AG04449 (cell line): ENCODE results near the gene SNTB2.

Source experiments
- CTCF ChIA-PET: fragments of 350-600 bp; formaldehyde crosslinking; extraction: SDS; loops from one replicate; lab custom pipeline; 2021; ENCODE audit warnings: antibody characterized with exemption; lab: Yijun Ruan, JAX
- POLR2A ChIA-PET: fragments of 400-600, 350-600 bp; formaldehyde crosslinking; extraction: SDS; loops from one replicate; lab custom pipeline; 2020; ENCODE audit warnings: antibody characterized with exemption, inconsistent platforms; lab: Yijun Ruan, JAX
- DNase-seq: peaks from one replicate; pipeline ENCODE4 v3.0.0-alpha.2; 2010; ENCODE audit warnings: low read depth, low spot score
- H3K4me3 ChIP-seq: 2 replicates; pipeline ENCODE4 v1.5.1; 2011; ENCODE audit warnings: low read depth, mild to moderate bottlenecking, control low read depth, low read length
- TF ChIP-seq, protein P1 (sequence below): IDR thresholded peaks from one replicate; pipeline ENCODE4 v1.5.1; 2011; ENCODE audit warnings: mild to moderate bottlenecking, moderate library complexity, low read length, control low read depth, inconsistent platforms; ENCODE audit not compliant: insufficient read depth; ENCODE audit errors: missing control alignments

The SNTB2 gene

DNA sequence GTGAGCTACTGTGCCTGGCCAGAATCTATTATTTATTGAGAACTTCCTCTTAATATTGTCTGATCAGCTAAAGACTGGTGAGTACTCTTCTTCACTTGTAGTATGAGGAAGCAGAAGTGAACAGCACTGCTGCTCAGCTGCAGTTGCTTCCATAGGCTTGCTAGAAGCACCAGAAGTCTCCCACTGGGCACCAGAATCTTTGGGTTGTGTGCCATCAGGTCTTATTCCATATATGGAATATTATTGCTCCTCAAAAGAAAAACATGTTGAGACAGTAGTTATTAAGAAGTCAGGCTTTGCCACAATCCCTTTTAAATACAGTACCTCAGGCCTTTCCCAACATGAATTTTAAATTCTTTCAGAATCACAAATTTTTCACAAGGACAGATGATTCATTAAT is 17.2 kb downstream of the SNTB2 start:
- TF ChIP-seq, protein P1, sequence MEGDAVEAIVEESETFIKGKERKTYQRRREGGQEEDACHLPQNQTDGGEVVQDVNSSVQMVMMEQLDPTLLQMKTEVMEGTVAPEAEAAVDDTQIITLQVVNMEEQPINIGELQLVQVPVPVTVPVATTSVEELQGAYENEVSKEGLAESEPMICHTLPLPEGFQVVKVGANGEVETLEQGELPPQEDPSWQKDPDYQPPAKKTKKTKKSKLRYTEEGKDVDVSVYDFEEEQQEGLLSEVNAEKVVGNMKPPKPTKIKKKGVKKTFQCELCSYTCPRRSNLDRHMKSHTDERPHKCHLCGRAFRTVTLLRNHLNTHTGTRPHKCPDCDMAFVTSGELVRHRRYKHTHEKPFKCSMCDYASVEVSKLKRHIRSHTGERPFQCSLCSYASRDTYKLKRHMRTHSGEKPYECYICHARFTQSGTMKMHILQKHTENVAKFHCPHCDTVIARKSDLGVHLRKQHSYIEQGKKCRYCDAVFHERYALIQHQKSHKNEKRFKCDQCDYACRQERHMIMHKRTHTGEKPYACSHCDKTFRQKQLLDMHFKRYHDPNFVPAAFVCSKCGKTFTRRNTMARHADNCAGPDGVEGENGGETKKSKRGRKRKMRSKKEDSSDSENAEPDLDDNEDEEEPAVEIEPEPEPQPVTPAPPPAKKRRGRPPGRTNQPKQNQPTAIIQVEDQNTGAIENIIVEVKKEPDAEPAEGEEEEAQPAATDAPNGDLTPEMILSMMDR: no peak
- no peak overlapping the region for H3K4me3 ChIP-seq
- no peak for DNase-seq
- ChIA-PET CTCF (no interaction called here), POLR2A (no interaction called here)

DNA sequence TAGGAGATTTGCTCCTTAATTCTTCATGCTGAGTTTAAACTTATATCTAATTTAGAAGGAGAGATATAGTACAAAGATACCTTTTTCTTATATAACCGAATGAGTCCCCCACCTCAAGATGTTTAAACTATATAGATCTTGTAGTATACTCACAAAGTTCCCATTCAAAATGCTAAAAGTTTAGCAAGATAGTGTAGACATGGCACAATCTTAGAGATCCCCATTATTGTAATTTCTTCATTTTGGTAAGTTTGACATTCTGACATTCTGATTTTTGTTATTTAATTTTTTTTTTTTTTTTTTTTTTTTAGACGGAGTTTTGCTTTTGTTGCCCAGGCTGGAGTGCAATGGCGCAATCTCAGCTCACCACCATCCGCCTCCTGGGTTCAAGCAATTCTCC is 22.8 kb downstream of the SNTB2 start:
- TF ChIP-seq, protein P1: no peak
- CTCF ChIA-PET: interaction anchor here (1.9 kb wide), 1 partner anchor 59 kb away, joined by 6 read pairs; no protein-coding TSS in a partner anchor
- no peak for DNase-seq
- H3K4me3 ChIP-seq: no peak overlapping the region
- POLR2A ChIA-PET: no interaction called here

DNA sequence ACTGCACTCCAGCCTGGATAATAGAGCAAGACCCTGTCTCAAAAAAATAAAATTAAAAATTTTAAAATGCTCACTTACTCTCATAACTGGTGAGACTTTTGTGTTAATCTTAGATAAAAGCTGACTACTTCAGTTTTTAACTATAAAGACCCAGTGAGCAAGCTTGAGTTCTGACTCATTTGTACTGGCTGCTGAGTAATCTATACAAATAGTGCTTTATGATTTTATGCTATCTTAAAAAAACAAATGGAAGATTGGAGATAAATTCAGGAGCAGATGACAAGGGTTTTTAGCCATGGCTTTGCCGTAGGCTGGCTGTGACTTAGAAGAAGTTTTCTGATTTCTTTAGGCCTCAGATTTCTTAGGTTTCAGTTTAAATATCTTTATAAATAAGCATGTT is 30.5 kb downstream of the SNTB2 start:
- ChIA-PET CTCF (interaction anchor here (0.8 to 1.6 kb wide), 3 partner anchors 9 to 69 kb away, joined by 3 to 6 read pairs (median 4); no protein-coding TSS in a partner anchor), POLR2A (no interaction called here)
- DNase-seq: no peak
- TF ChIP-seq, protein P1: no peak
- no peak overlapping the region for H3K4me3 ChIP-seq

DNA sequence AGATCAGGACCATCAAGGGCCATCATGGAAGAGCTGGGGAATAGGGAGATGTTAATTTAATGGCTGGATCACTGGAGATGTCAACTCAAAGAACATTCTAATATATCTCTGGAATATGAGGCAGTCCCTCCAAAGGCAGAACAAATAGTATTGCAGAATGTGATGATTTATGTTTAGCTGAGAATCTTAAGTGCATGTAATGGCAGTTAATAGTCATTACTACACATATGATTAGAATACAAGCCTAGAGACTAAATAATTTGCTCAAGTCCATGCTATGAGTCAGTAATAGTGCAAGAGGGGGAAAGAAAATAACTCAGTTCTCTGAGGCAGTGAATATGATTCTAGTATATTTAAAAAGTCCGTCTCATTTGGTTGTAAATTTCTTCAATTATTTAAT is 32.3 kb downstream of the SNTB2 start:
- DNase-seq: no peak
- POLR2A ChIA-PET: no interaction called here
- CTCF ChIA-PET: no interaction called here

DNA sequence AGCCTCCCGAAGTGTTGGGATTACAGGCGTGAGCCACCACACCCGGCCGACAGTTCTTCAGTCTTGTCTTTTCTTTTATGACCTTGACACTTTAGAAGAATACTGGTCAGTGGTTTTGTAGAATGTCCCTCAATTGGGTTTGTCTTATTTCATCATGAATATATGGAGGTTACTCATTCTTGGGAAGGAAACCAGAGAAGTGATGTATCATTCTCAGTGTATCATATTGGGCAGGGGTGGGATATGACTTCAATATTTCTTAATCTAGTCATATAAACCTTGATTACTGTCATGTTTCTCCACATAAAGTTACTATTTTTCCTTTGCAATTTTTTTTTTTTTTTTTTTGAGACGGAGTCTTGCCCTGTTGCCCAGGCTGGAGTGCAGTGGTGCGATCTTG is 36.9 kb downstream of the SNTB2 start:
- no peak overlapping the region for H3K4me3 ChIP-seq
- ChIA-PET CTCF (no interaction called here), POLR2A (no interaction called here)
- TF ChIP-seq, protein P1: no peak
- no peak for DNase-seq

More for the DNA sequence above, 32.3 kb downstream of the SNTB2 start:
- H3K4me3 ChIP-seq: no peak overlapping the region
- TF ChIP-seq, protein P1: no peak

DNA sequence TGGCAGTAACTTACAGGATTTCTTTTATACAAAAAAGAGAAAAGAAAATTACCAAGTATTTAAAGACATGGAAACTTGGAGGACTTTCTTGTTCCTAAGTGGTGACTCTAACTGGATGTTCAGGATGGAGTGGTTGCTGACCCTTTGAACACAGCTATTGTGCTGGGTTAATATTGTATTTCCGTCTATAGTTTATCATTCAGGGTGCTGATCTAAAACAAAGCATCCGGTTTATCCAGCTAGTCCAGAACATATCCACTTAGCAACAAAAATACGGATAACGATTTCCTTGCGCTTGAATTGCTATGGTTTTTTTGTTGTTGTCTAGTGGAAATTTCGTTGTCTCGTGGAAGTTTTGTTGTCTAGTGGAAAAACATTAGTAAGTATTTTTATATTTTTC is 38.2 kb downstream of the SNTB2 start:
- no peak overlapping the region for H3K4me3 ChIP-seq
- DNase-seq: no peak
- TF ChIP-seq, protein P1: no peak
- CTCF ChIA-PET: interaction anchor here (0.9 to 1.8 kb wide), 2 partner anchors 9 to 75 kb away, joined by 5 to 6 read pairs; no protein-coding TSS in a partner anchor
- POLR2A ChIA-PET: no interaction called here
